ENCODE data around the gene BOK.

- TF ChIP-seq CTCF (IDR thresholded peaks at IDR 0.05; ENCODE audit: insufficient read depth, low read depth, low read length) (no peak), EZH2 (IDR thresholded peaks at IDR 0.05; ENCODE audit: insufficient read depth, low read length) (no peak)
Measured at GRCh38 chr2:241561832-241562231, 3.3 kb downstream of the BOK start.

All from astrocyte (in vitro differentiated cells and primary cell).